ENCODE data around the gene ADGRE2.
A peak's percentile ranks its signal among the peaks of the same experiment; 100 is the strongest.

The ADGRE2 gene

DNA sequence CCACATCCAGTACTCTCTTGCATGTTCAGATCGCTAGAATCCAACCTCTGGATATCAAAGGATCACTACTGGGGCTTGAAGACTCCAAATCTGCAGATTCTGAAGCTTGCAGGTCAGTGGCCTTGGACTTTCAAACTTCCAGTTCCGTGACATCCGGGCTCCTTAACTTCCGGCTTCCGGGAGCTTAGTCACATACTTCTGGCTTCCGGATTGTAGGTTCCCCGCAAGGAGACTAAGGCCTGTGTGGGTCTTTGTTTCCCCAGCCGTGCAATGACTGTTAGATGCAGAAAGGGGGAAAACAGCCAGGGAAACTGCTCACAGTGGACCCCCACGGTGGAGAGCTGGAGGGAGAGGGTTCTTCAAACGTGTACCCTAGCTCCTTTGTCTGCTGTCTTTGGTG, 47.2 kb downstream of the ADGRE2 start:
- DNase-seq: no peak

DNA sequence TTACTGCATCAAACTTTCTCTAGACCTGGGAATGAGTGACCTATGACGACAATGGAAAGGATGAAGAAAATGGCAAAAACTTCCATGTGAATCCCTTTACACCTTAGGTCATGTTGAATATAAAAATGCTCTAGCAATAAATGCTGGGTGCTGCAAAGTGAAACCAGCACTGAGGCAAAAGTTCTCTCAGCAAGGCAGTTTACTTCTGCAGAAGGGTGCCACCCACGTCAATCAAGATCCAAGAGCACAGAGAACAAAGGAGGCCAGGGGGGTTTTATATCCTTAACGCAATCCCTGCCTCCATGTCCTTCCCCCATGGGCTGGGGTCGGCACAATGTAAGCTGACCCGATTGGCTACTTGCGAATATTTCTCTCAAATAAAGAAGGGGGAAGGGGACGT, 49.8 kb downstream of the ADGRE2 start:
- no peak for DNase-seq

DNA sequence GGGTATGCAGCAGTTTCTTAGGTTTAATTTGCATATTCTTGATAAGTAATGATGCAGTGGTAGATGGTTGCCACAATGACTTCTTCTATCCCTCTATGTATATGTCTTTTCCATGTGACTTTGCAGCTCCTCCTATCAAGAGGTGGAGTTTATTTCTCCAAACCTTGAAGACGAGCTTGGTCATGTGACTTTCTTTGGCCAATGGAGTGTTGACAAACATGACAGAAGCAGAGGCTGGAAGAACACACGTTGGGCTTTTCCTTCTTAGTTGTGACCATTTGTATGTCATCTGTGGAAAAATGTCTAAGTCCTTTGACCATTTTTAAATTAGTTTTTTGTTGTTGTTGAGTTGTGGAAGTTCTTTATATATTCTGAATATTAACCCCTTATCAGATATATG, 56.2 kb downstream of the ADGRE2 start:
- no peak for DNase-seq

DNA sequence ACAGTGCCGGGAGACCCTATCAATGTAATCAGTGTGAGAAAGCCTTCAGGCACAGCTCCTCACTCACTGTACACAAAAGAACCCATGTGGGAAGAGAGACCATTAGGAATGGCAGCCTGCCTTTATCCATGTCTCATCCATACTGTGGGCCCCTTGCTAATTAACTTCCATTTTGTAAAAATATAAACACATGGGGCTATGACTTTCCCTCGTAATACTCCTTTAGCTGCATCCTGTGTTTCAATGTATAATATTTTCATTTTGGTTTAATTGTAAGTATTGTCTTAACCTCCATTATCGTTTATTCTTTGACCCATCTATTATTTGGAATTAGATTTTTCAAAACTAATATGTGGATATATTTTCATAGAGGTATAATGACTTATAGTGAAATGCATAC, 59.2 kb downstream of the ADGRE2 start:
- DNase-seq: no peak

DNA sequence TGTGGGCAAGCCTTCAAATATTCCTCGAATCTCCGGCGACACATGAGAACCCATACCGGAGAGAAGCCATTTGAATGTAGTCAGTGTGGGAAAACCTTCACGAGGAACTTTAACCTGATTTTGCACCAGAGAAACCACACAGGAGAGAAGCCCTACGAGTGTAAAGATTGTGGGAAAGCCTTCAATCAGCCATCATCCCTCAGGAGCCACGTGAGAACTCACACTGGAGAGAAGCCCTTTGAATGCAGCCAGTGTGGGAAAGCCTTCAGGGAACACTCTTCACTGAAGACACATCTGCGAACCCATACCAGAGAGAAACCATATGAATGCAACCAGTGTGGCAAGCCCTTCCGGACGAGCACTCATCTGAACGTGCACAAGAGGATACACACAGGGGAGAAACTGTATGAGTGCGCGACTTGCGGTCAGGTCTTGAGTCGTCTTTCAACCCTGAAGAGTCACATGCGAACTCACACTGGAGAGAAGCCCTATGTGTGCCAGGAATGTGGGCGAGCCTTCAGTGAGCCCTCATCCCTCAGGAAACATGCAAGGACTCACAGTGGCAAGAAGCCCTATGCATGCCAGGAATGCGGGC, 59.7 kb downstream of the ADGRE2 start:
- no peak for DNase-seq

DNA sequence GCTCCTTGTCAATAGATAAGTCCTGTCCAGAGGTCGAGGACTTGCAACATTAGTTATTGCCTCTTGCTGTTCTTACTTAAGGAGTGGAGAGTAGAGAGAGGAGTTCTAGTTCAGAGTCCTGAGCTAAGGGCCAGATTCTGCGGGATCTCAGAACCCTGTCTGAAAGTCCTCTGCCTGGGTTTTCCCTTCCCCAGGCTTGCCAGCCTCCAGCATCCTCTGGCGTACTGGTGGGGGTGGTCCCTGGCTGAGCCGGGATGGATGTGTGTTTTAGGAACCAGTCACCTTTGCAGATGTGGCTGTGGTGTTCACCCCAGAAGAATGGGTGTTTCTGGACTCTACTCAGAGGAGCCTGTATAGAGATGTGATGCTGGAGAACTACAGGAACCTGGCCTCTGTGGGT, 62.5 kb downstream of the ADGRE2 start:
- DNase-seq: no peak

DNA sequence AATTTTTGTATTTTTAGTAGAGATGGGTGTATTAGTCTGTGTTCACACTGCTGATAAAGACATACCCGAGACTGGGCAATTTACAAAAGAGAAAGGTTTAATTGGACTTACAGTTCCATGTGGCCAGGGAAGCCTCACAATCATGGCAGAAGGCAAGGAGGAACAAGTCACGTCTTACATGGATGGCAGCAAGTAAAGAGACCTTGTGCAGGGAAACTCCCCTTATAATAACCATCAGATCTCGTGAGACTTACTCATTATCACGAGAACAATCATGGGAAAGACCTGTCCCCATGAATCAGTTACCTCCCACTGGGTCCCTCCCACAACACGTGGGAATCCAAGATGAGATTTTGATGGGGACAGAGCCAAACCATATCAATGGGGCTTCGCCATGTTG, 73.9 kb downstream of the ADGRE2 start:
- no peak for DNase-seq

DNA sequence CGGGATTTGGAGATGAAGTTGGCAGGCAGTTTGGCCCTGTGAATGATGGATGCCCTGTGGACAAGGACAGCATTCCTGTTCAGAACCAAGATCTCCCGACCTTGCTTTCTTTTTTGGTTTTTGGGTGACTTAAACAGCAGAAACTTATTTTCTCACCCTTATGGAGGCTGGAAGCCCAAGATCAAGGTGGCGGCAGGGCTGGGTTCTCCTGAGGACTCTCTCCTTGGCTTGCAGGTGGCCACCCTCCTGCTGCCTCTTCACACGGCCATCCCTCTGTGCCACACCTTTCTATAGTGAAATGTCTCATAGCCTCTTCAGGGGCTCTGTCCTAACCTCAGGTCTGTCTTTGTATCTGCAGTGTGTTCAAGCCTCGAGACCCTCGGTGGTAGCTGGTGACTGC, 74.5 kb downstream of the ADGRE2 start:
- DNase-seq: no peak

DNA sequence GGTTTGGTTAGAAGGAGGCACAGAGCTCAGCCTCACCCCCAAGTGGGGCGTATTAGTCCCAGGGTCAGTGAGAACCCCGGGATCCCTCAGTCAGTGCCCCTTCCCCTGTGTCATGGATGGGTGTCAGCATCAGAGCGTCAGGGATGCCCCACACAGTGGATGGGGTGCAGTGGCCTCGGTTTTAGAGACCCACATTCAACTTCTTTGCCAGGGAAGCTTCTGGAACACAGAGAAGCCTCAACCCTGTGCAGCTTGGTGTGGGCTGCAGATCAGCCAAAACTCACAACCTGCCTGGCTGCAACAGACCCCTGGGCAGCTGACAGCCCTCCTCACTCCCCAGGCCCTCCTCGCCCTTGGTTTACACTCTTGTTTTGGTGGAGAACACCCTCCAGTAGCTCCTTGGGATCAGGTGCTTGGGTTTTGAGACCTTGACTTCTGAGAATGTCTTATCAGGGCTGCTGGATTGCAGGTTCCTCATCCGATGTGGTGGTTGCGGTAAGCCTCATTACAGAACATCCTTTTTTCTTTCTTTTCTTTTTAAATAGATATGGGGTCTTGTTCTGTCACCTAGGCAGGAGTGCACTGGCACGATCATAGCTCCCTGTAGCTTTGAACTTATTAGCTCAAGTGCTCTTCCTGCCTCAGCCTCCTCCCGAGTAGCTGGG, 77.5 kb downstream of the ADGRE2 start:
- no peak for DNase-seq

DNA sequence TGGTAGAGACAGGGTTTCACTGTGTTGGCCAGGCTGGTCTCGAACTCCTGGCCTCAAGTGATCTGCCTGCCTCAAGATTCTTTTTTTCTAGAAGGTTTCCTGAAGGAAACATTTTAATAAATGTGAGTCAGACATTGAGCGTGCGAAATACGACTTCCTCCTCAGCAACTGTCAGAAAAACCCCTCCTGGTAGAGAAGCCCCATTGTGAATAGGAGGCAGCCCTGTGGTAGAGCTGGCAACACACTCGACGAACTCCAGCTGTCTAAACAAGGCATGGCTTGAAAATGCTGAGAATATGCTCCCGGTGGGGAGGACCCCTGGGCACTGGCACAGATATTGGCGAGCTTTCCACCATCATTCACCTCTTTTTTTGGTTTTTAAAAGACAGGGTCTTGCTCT, 78.7 kb downstream of the ADGRE2 start:
- no peak for DNase-seq

DNA sequence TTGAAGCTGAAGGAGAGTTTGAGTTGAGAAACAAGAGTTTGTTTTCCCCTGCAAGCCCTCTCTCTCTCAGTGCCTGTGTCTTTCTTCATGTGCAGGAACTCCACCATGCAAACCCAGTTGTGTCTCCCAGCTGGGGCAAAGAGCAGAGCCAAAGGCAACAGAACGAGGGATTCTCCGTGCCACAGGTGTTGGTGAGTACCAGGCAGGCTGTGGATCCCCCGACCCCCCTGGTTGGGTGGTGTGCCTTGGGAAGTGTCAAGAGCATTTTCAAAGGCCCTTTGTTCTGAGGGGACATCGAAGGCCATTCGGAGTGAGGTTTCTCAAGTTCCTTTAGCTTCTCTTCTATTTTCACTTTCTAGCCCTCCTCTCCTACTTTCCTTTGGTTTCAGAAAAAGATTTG, 82.9 kb downstream of the ADGRE2 start:
- no peak for DNase-seq

DNA sequence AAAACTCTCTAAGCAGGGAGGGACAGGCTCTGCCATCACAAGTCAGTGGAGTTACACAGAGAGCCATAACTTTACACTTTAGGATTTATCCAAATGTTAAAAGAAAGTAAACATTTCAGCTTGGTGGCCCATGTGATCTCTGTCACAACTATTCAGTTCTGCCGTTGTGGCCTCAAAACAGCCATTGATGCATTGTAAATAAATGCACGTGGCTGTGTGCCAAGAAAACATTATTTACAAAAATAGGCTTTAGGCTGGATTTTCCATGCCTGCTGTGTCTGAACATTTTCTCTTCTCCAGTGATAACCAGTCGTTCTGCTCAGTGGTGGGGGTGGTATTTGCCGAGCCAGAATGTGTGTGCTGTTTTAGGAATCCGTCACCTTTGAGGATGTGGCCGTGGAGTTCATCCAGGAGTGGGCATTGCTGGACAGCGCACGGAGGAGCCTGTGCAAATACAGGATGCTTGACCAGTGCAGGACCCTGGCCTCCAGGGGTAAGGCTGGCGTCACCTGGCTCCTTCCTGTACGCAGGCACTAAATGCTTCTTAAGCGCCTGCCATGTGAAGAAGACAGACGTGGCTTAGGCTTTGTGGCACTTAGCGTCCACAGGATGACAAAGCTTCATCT, 83.6 kb downstream of the ADGRE2 start:
- DNase-seq: no peak

DNA sequence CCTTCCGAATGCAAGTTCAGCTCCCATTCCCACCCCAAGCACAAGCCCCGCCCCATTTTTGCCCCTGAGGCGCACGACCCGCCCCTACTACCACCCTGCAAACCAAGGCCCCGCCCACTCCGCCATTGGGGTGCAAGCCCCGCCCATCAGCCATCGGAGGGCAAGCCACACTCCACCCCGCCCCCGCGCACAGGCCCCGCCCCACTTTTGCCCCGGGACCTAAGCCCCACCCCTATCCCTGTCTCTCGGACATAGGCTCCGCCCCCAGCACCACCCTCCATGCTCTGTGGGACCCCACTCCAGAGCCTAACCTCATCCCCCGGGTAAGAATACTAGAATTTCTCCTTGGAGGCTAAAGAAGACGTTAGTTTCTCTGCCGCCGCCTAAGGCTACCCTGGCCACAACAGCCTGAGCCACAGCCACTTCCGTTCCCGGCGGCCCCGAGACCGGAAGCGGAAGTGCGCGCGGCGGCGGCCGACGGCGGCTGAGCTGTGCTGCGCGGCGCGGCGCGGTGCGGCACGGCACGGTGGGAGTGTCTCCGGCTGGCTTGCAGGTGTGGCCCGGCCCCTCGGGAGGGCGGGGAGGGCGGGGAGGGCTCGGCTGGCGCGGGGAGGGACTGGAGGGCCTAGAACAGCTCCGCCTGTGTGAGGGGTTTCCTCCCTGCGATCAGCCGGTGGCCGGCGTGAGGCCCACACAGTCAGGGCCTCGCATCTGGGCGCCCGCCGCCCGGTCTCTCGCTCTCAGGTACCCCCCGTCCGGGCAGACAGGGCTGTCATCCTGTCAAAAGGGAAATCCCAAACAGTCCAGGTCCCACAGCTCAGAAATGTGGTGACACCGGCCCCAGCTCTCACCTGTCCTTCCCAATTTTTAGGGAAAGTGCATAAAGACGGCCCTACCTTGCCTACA, 88.5 kb downstream of the ADGRE2 start, which contains the start of gene ZNF333:
Gene ZNF333, plus strand, starts transcription at position 451 of the 906 bp plus-strand sequence. CDS start 3,444 bp downstream, outside the sequence.
- DNase-seq: peak; percentile 98 to 99

DNA sequence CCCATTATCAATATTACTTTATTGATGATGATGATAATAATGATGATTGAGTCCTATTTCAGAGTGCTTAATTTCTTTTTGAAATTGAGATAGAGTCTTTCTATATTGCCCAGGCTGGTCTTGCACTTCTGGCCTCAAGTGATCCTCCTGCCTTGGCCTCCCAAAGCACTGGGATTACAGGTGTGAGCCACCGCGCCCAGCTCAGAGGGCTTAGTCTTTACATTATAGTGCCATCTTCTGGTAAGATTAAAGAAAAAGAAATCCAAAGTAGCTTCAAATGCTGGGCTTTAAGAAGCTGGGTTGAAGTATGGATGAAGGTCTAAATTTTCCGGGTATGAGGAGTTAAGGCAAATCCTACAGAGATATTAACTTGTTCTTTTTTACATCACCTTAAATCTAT, 91.9 kb downstream of the ADGRE2 start:
- peak; percentile 11 for DNase-seq

DNA sequence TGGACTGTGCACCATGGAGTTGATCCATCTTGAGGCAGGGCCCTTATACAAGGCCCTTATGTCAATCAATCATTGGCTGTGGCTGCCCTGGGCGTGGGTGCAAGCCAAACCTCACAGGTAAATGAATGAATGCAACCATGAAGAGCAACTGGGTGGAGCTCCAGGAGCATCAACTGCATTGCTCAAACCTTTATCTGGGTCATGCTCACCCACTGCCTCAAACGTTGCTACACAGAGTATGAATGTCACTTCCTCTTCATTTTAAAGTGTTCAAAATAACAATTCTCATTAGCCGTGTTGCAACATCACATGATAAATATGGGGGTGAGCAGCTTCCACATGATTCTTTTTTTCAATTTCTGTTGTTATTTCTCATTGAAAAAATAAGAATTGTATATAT, 94.9 kb downstream of the ADGRE2 start:
- DNase-seq: no peak

Data from activated CD4-positive, alpha-beta T cell treated with anti-CD3 and anti-CD28 coated beads for 4 hours (primary cell).